ENCODE data around the gene OXLD1. TPM values are rescaled to one million over a fixed set of nuclear protein-coding genes. Genes with fewer than 3 reads are reported as not detected.

The OXLD1 gene
- total RNA-seq, 1 donor from 2014 or later, result 31.2 TPM

DNA sequence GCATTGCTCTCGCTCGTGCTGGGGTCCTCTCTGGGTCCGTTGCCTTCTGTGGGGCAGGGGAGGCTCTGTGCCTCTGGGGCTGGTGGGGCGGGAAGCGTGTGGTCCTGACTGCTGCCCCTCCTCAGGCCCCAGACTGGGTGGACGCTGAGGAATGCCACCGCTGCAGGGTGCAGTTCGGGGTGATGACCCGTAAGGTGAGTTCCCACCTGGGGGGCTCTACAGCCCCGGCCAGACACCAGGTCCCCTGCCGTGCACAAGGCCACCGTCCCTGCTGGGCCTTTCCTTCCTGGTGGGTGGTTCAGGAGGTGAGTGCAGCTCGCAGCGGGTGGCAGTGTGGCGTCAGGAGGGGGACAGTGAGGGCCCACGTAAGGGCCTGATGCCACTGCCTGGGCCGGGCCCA, 24.1 kb upstream of the OXLD1 start:
- Mint-ChIP-seq H3K36me3 (ENCODE audit: unreplicated experiment) (peaks cover 35% of the 10 kb centered on the region), H3K4me3 (ENCODE audit: unreplicated experiment) (no peak overlapping the region), H3K4me1 (ENCODE audit: unreplicated experiment) (peaks cover 6% of the 10 kb centered on the region), H3K9me3 (ENCODE audit: unreplicated experiment) (no peaks in the 10 kb centered on the region), H3K27ac (ENCODE audit: unreplicated experiment) (no peak overlapping the region), H3K27me3 (ENCODE audit: unreplicated experiment) (no peaks in the 10 kb centered on the region)
- no peak for DNase-seq (ENCODE audit: extremely low spot score, unreplicated experiment)
- TF ChIP-seq, protein P1, sequence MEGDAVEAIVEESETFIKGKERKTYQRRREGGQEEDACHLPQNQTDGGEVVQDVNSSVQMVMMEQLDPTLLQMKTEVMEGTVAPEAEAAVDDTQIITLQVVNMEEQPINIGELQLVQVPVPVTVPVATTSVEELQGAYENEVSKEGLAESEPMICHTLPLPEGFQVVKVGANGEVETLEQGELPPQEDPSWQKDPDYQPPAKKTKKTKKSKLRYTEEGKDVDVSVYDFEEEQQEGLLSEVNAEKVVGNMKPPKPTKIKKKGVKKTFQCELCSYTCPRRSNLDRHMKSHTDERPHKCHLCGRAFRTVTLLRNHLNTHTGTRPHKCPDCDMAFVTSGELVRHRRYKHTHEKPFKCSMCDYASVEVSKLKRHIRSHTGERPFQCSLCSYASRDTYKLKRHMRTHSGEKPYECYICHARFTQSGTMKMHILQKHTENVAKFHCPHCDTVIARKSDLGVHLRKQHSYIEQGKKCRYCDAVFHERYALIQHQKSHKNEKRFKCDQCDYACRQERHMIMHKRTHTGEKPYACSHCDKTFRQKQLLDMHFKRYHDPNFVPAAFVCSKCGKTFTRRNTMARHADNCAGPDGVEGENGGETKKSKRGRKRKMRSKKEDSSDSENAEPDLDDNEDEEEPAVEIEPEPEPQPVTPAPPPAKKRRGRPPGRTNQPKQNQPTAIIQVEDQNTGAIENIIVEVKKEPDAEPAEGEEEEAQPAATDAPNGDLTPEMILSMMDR (IDR thresholded peaks at IDR 0.05), result no peak

DNA sequence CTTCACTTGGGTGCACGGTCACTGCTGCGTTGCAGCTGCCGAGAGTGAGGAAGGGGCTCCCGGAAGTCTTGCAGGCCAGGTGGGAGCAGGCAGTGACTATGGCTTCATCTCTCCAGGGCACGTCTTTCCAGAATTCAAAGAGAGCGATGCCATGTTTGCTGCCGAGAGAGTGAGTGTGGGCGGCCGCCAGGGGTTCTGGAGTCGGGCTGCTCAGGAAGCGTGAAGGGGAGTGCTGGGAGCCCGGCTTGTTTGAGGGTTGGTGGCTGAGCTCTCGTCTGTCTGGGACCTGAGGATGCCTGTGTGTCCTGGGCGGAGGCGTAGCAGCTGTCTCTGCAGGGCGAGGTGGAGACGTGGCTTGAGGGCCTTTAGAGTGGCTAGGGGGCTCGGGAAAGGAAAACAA, 23.7 kb upstream of the OXLD1 start:
- Mint-ChIP-seq H3K27me3 (ENCODE audit: unreplicated experiment) (no peaks in the 10 kb centered on the region), H3K4me1 (ENCODE audit: unreplicated experiment) (peaks cover 10% of the 10 kb centered on the region), H3K36me3 (ENCODE audit: unreplicated experiment) (peaks cover 39% of the 10 kb centered on the region), H3K4me3 (ENCODE audit: unreplicated experiment) (no peak overlapping the region), H3K27ac (ENCODE audit: unreplicated experiment) (no peak overlapping the region), H3K9me3 (ENCODE audit: unreplicated experiment) (no peaks in the 10 kb centered on the region)
- TF ChIP-seq, protein P1 (IDR thresholded peaks at IDR 0.05), result no peak
- DNase-seq (ENCODE audit: extremely low spot score, unreplicated experiment), result no peak

DNA sequence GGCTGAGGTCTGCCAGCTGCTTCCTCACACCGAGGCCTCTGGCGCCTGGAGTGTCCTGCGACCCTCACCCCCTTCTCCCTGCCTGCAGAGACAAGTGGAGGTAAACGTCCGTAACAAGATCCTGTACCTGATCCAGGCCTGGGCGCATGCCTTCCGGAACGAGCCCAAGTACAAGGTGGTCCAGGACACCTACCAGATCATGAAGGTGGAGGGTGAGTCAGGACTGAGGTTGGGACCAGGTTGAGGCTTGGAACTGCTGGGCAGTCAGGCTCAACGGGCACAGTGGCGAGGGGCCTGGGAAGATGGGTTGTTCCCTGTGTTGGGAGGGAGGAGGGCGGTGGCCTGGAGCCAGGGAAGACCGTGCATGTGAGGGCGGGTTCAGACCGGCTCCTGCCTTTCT, 22.2 kb upstream of the OXLD1 start:
- Mint-ChIP-seq H3K4me3 (ENCODE audit: unreplicated experiment) (no peak overlapping the region), H3K9me3 (ENCODE audit: unreplicated experiment) (no peaks in the 10 kb centered on the region)

DNA sequence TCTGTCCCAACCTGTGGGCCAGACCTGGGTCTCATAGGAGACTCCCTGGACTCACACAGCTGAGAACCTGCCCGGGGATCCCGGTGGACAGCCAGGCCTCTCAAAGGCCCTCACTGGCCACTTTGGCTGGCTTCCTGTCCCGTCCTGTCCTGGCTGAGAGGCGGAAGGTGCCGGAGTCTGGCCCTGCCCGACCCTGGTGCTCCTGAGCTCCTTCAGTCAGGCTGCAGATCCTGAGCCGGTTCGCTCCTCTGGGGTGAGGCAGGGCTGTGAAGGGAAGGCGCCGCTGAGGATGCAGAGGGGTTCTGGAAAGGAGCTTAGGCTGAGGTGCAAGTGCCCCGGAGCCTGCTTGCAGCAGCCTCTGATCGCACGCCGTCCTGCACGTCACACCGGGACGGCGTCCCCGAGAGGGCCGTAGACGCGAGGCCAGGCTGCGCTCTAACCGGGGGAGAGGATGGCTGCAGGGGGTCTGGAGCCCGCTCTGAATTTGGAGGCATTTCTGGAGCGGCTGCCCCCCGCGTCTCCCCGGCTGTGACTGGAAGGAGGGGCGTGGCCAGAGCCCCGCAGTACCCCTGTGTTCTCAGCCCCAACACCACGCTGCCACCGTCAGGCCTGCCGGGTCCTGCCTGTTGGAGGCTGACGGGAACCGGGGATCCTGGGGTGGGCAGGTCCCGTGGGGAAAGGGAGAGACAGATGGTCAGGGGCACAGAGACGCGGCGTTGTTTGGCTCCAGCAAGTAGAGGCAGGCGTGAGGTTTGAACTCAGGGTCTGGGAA, 21.6 kb upstream of the OXLD1 start:
- TF ChIP-seq, protein P1 (IDR thresholded peaks at IDR 0.05), result no peak
- no peak for DNase-seq (ENCODE audit: extremely low spot score, unreplicated experiment)
- no peak overlapping the region for H3K27ac Mint-ChIP-seq (ENCODE audit: unreplicated experiment)
- peaks cover 39% of the 10 kb centered on the region for H3K36me3 Mint-ChIP-seq (ENCODE audit: unreplicated experiment)
- no peak overlapping the region for H3K4me3 Mint-ChIP-seq (ENCODE audit: unreplicated experiment)
- H3K4me1 Mint-ChIP-seq (ENCODE audit: unreplicated experiment), result peaks cover 19% of the 10 kb centered on the region
- no peaks in the 10 kb centered on the region for H3K9me3 Mint-ChIP-seq (ENCODE audit: unreplicated experiment)
- no peaks in the 10 kb centered on the region for H3K27me3 Mint-ChIP-seq (ENCODE audit: unreplicated experiment)

More for the DNA sequence above, 22.2 kb upstream of the OXLD1 start:
- H3K27me3 Mint-ChIP-seq (ENCODE audit: unreplicated experiment), result no peaks in the 10 kb centered on the region
- H3K27ac Mint-ChIP-seq (ENCODE audit: unreplicated experiment), result no peak overlapping the region
- no peak for DNase-seq (ENCODE audit: extremely low spot score, unreplicated experiment)
- H3K36me3 Mint-ChIP-seq (ENCODE audit: unreplicated experiment), result peaks cover 39% of the 10 kb centered on the region
- peaks cover 19% of the 10 kb centered on the region for H3K4me1 Mint-ChIP-seq (ENCODE audit: unreplicated experiment)
- TF ChIP-seq, protein P1 (IDR thresholded peaks at IDR 0.05), result no peak

- no peaks in the 10 kb centered on the region for H3K27me3 Mint-ChIP-seq (ENCODE audit: unreplicated experiment)
- H3K27ac Mint-ChIP-seq (ENCODE audit: unreplicated experiment), result peak overlapping the region; percentile 27
- H3K4me3 Mint-ChIP-seq (ENCODE audit: unreplicated experiment), result no peak overlapping the region
- TF ChIP-seq, protein P1 (IDR thresholded peaks at IDR 0.05), result no peak
- DNase-seq (ENCODE audit: extremely low spot score, unreplicated experiment), result no peak
- H3K4me1 Mint-ChIP-seq (ENCODE audit: unreplicated experiment), result peaks cover 30% of the 10 kb centered on the region
- peaks cover 39% of the 10 kb centered on the region for H3K36me3 Mint-ChIP-seq (ENCODE audit: unreplicated experiment)
- no peaks in the 10 kb centered on the region for H3K9me3 Mint-ChIP-seq (ENCODE audit: unreplicated experiment)
Observed at GRCh38 chr17:81686614-81687013, 20.2 kb upstream of the OXLD1 start.

Measured in osteocyte (in vitro differentiated cells).